ENCODE data around the gene MIER1. TPM values are rescaled to one million over a fixed set of nuclear protein-coding genes. Genes with fewer than 3 reads are reported as not detected.

Gene MIER1
- total RNA-seq, 4 donors from 2014 or later, result 37.2 to 52.1 (median 43.3) TPM

DNA sequence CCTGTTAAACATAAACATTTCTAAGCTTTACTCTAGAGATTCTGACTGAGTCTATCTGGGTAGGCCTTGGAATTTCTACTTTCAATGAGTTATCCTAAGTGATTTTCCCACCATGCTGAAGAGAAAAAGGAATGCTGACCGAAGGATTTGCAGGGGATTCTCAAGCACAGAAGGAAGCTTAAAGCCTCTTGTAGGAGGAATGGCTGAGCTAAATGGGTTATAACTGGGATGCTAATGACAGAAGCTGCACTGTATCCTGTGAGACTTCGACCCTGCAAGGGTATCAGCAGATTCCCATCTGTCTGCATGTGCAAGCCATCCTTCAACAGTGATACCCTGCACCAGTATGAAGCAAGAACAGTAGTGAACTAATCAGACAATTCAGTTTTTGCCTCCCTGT, 93.8 kb downstream of the MIER1 start:
- Histone ChIP-seq H3K4me3 (replicated peaks in 1 of 3) (no peak overlapping the region), H3K36me3 (no peaks in the 10 kb centered on the region), H3K4me1 (peaks cover 25 to 33% of the 10 kb centered on the region in 2 donors), H3K27me3 (no peaks in the 10 kb centered on the region), H3K27ac (peak overlapping the region in 1 of 3 donors; percentile 71), H3K9me3 (no peaks in the 10 kb centered on the region)
- no peak for DNase-seq
- TF ChIP-seq, protein P1, sequence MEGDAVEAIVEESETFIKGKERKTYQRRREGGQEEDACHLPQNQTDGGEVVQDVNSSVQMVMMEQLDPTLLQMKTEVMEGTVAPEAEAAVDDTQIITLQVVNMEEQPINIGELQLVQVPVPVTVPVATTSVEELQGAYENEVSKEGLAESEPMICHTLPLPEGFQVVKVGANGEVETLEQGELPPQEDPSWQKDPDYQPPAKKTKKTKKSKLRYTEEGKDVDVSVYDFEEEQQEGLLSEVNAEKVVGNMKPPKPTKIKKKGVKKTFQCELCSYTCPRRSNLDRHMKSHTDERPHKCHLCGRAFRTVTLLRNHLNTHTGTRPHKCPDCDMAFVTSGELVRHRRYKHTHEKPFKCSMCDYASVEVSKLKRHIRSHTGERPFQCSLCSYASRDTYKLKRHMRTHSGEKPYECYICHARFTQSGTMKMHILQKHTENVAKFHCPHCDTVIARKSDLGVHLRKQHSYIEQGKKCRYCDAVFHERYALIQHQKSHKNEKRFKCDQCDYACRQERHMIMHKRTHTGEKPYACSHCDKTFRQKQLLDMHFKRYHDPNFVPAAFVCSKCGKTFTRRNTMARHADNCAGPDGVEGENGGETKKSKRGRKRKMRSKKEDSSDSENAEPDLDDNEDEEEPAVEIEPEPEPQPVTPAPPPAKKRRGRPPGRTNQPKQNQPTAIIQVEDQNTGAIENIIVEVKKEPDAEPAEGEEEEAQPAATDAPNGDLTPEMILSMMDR (IDR thresholded peaks at IDR 0.05), result no peak
- TF ChIP-seq POLR2A (IDR thresholded peaks at IDR 0.05), result no peak
- intact Hi-C loops (cut with DNase I), result no loop called here
- WGBS, 2 donors, result 83 to 91% methylated on average over 2 of the region's 2 CpGs

DNA sequence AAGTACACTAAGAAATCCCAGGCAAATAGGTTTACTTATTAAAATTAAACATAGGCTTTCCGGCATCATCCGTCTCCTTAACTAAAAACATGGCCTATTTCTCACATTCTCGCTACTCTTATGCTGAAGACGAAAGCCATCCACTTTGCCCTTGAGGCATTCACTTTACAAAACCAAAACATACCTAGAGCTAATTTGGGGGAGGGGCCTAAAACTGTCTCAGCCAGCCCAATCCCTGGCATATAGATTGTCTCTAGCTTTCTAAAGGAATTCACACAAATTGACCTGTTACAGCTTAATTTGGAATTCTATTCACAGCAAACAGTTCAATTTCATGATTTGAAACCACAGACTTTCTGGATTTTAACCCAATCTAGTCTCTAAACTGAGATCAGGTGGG, 94.3 kb downstream of the MIER1 start:
- no peak overlapping the region for H3K4me3 ChIP-seq (replicated peaks in 1 of 3)
- intact Hi-C loops (cut with DNase I), result no loop called here
- no peaks in the 10 kb centered on the region for H3K27me3 ChIP-seq
- TF ChIP-seq, protein P1 (IDR thresholded peaks at IDR 0.05), result no peak
- TF ChIP-seq POLR2A (IDR thresholded peaks at IDR 0.05), result no peak
- H3K36me3 ChIP-seq, result no peaks in the 10 kb centered on the region
- peaks cover 25 to 33% of the 10 kb centered on the region in 2 donors for H3K4me1 ChIP-seq
- DNase-seq, result no peak
- peak overlapping the region; percentile 53 to 83 (median 71) for H3K27ac ChIP-seq
- H3K9me3 ChIP-seq, result no peaks in the 10 kb centered on the region
- WGBS, 2 donors, result 97 to 98% methylated on average over 4 of the region's 4 CpGs

DNA sequence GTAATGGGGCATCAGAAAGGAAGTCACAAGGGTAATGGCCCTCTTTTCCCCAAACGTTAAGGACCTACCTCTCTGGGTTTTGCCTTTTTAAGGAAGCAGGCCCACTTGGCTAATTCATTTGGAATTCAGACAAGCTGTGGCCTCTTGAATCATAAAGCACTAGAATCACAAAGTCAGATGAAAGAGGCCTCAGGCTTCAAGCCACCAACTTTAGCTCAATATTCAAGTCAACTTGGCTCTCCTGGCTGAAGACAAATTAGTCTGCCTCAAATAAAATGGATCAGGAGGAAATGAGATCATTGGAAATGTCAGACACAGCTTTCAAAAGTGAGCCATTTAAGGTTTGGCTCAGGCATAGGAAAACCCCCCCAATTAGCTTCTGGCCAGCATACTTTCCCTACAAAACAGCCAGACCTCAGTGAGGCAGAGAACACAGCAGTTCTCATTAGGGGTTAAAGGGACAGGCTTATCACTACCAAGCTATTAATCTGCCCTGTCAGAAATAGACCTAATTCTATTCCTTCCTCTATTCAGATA, 94.9 kb downstream of the MIER1 start:
- no peaks in the 10 kb centered on the region for H3K9me3 ChIP-seq
- no peaks in the 10 kb centered on the region for H3K36me3 ChIP-seq
- DNase-seq, result peak; percentile 33 to 38
- TF ChIP-seq, protein P1 (IDR thresholded peaks at IDR 0.05), result no peak
- no peak for TF ChIP-seq POLR2A (IDR thresholded peaks at IDR 0.05)
- H3K4me1 ChIP-seq, result peaks cover 25 to 33% of the 10 kb centered on the region in 2 donors
- intact Hi-C loops (cut with DNase I), result no loop called here
- peak overlapping the region; percentile 53 to 83 (median 71) for H3K27ac ChIP-seq
- no peak overlapping the region for H3K4me3 ChIP-seq (replicated peaks in 1 of 3)
- H3K27me3 ChIP-seq, result no peaks in the 10 kb centered on the region
- 0% methylated on average over 1 of the region's 1 CpG for WGBS, 2 donors

DNA sequence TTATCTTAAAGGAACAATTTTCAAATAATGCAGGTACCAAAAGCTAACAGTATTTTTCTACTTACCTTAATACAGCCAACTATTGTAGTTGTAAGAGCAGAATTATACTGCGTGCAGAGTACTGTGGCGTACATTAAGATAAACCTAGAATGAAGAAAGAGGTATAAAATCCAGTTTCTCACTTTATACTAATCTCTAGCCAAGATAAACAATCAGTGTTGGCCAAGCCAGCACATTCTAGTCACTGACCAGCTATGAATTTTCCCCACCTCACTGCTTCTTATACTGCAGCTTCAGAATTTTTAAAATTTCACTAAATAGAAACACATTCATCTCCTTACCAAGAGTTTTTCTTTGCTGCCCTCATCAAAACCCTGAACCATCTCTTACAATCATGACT, 95.5 kb downstream of the MIER1 start:
- Histone ChIP-seq H3K27ac (peak overlapping the region; percentile 53 to 83 (median 71)), H3K9me3 (no peaks in the 10 kb centered on the region), H3K36me3 (no peaks in the 10 kb centered on the region), H3K4me3 (replicated peaks in 1 of 3) (no peak overlapping the region), H3K27me3 (no peaks in the 10 kb centered on the region), H3K4me1 (peaks cover 25 to 33% of the 10 kb centered on the region in 2 donors)
- 52 to 56% methylated on average over 2 of the region's 2 CpGs for WGBS, 2 donors
- TF ChIP-seq POLR2A (IDR thresholded peaks at IDR 0.05), result no peak
- TF ChIP-seq, protein P1 (IDR thresholded peaks at IDR 0.05), result no peak
- intact Hi-C loops (cut with DNase I), result no loop called here
- DNase-seq, result no peak

DNA sequence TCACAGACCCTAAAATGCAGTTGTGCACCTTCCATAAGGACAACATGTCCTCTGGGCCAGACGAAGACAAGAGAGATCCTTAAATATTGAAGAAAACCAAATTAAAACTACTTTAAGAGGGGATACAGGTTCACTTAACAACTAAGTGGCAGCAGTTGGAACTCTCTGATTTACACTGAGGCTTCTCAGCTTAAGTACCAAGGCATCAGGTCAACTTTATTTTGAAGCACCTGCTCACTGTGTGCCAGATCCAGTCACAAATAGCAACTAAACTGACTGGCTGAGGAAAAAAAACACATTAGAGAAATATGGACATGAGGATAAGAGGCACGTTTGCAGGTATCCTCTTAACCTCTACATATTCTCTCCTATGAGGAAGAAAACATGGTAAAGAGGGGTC, 96.0 kb downstream of the MIER1 start:
- Histone ChIP-seq H3K27ac (peak overlapping the region; percentile 53 to 83 (median 71)), H3K4me1 (peaks cover 25 to 33% of the 10 kb centered on the region in 2 donors), H3K36me3 (no peaks in the 10 kb centered on the region), H3K4me3 (replicated peaks in 1 of 3) (no peak overlapping the region), H3K9me3 (no peaks in the 10 kb centered on the region), H3K27me3 (no peaks in the 10 kb centered on the region)
- DNase-seq, result peak; percentile 63 to 66
- TF ChIP-seq, protein P1 (IDR thresholded peaks at IDR 0.05), result no peak
- TF ChIP-seq POLR2A (IDR thresholded peaks at IDR 0.05), result peak in 1 of 2 donors; percentile 21
- intact Hi-C loops (cut with DNase I), result no loop called here
- WGBS, 2 donors, result 12 to 43% methylated on average over 2 of the region's 2 CpGs
